ENCODE data around the gene RNU1-4. TPM values are rescaled to one million over a fixed set of nuclear protein-coding genes. Genes with fewer than 3 reads are reported as not detected.
"Not testable (repeated sequence)": the region's sequence is repeated elsewhere in the genome, so short reads cannot be mapped to it uniquely, and the experiment has no call there.

The RNU1-4 gene
- total and polyA plus RNA-seq, 4 donors, result 7,231 to 8,154 TPM; not detected in 2

- 90 to 91% methylated on average over 5 to 6 of the region's 6 CpGs for whole genome bisulfite sequencing, 2 donors
- H3K4me3 ChIP-seq (ENCODE audit: low read length in 2 of 2); ATAC-seq (ENCODE audit: low FRiP score); H3K9me3 ChIP-seq (ENCODE audit: control insufficient read depth, low read length); H3K4me1 ChIP-seq (ENCODE audit: control insufficient read depth in 1 of 2, insufficient read depth in 2 of 2, low read length in 2 of 2); H3K27me3 ChIP-seq (ENCODE audit: control insufficient read depth in 1 of 2, insufficient read depth in 2 of 2, low read length in 1 of 2); H3K36me3 ChIP-seq (ENCODE audit: control insufficient read depth in 1 of 2, insufficient read depth in 2 of 2, low read length in 1 of 2); H3K27ac ChIP-seq (ENCODE audit: low read depth in 1 of 2, low read length in 2 of 2); intact Hi-C loops (cut with DNase I): not testable (repeated sequence)
- peak in 1 of 2 donors; percentile 52 for DNase-seq
These were observed 34.0 kb upstream of the RNU1-4 start for GRCh38 chr1:16706302-16706701.

GRCh38 chr1:16707130-16708093 lies 32.9 kb upstream of the RNU1-4 start:
- peak in 1 of 2 donors; percentile 72 for DNase-seq
- ATAC-seq (ENCODE audit: low FRiP score); H3K27me3 ChIP-seq (ENCODE audit: control insufficient read depth in 1 of 2, insufficient read depth in 2 of 2, low read length in 1 of 2); H3K36me3 ChIP-seq (ENCODE audit: control insufficient read depth in 1 of 2, insufficient read depth in 2 of 2, low read length in 1 of 2); H3K27ac ChIP-seq (ENCODE audit: low read depth in 1 of 2, low read length in 2 of 2); intact Hi-C loops (cut with DNase I); H3K9me3 ChIP-seq (ENCODE audit: control insufficient read depth, low read length); H3K4me1 ChIP-seq (ENCODE audit: control insufficient read depth in 1 of 2, insufficient read depth in 2 of 2, low read length in 2 of 2); H3K4me3 ChIP-seq (ENCODE audit: low read length in 2 of 2): not testable (repeated sequence)
- WGBS, 2 donors, result 19 to 25% methylated on average over 51 to 68 of the region's 99 CpGs

- no CpG with 5 or more reads among the region's 6 CpGs for WGBS, 2 donors
These were observed 31.6 kb upstream of the RNU1-4 start for GRCh38 chr1:16708704-16709103.

GRCh38 chr1:16709659-16710087 lies 30.6 kb upstream of the RNU1-4 start:
- H3K4me3 ChIP-seq (ENCODE audit: low read length in 2 of 2); H3K36me3 ChIP-seq (ENCODE audit: control insufficient read depth in 1 of 2, insufficient read depth in 2 of 2, low read length in 1 of 2); H3K9me3 ChIP-seq (ENCODE audit: control insufficient read depth, low read length); intact Hi-C loops (cut with DNase I); H3K27me3 ChIP-seq (ENCODE audit: control insufficient read depth in 1 of 2, insufficient read depth in 2 of 2, low read length in 1 of 2); H3K27ac ChIP-seq (ENCODE audit: low read depth in 1 of 2, low read length in 2 of 2); H3K4me1 ChIP-seq (ENCODE audit: control insufficient read depth in 1 of 2, insufficient read depth in 2 of 2, low read length in 2 of 2): not testable (repeated sequence)
- peak; percentile 73 for ATAC-seq (ENCODE audit: low FRiP score)
- WGBS, 2 donors, result 24 to 43% methylated on average over 2 to 3 of the region's 3 CpGs
- DNase-seq, result peak in 1 of 2 donors; percentile 74

More at GRCh38 chr1:16708704-16709103, 31.6 kb upstream of the RNU1-4 start:
- H3K4me1 ChIP-seq (ENCODE audit: control insufficient read depth in 1 of 2, insufficient read depth in 2 of 2, low read length in 2 of 2); H3K9me3 ChIP-seq (ENCODE audit: control insufficient read depth, low read length); H3K4me3 ChIP-seq (ENCODE audit: low read length in 2 of 2); intact Hi-C loops (cut with DNase I); ATAC-seq (ENCODE audit: low FRiP score); H3K36me3 ChIP-seq (ENCODE audit: control insufficient read depth in 1 of 2, insufficient read depth in 2 of 2, low read length in 1 of 2); H3K27me3 ChIP-seq (ENCODE audit: control insufficient read depth in 1 of 2, insufficient read depth in 2 of 2, low read length in 1 of 2); DNase-seq; H3K27ac ChIP-seq (ENCODE audit: low read depth in 1 of 2, low read length in 2 of 2): not testable (repeated sequence)

GRCh38 chr1:16710618-16711017 lies 29.7 kb upstream of the RNU1-4 start:
- H3K36me3 ChIP-seq (ENCODE audit: control insufficient read depth in 1 of 2, insufficient read depth in 2 of 2, low read length in 1 of 2); H3K4me1 ChIP-seq (ENCODE audit: control insufficient read depth in 1 of 2, insufficient read depth in 2 of 2, low read length in 2 of 2); intact Hi-C loops (cut with DNase I); ATAC-seq (ENCODE audit: low FRiP score); H3K27ac ChIP-seq (ENCODE audit: low read depth in 1 of 2, low read length in 2 of 2); H3K4me3 ChIP-seq (ENCODE audit: low read length in 2 of 2); H3K27me3 ChIP-seq (ENCODE audit: control insufficient read depth in 1 of 2, insufficient read depth in 2 of 2, low read length in 1 of 2); H3K9me3 ChIP-seq (ENCODE audit: control insufficient read depth, low read length): not testable (repeated sequence)
- peak in 1 of 2 donors; percentile 62 for DNase-seq
- WGBS, 2 donors, result 71 to 77% methylated on average over 10 to 12 of the region's 13 CpGs

- H3K36me3 ChIP-seq (ENCODE audit: control insufficient read depth in 1 of 2, insufficient read depth in 2 of 2, low read length in 1 of 2); H3K4me1 ChIP-seq (ENCODE audit: control insufficient read depth in 1 of 2, insufficient read depth in 2 of 2, low read length in 2 of 2); H3K27me3 ChIP-seq (ENCODE audit: control insufficient read depth in 1 of 2, insufficient read depth in 2 of 2, low read length in 1 of 2); H3K9me3 ChIP-seq (ENCODE audit: control insufficient read depth, low read length); intact Hi-C loops (cut with DNase I); ATAC-seq (ENCODE audit: low FRiP score); H3K27ac ChIP-seq (ENCODE audit: low read depth in 1 of 2, low read length in 2 of 2); H3K4me3 ChIP-seq (ENCODE audit: low read length in 2 of 2): not testable (repeated sequence)
- peak in 1 of 2 donors; percentile 64 for DNase-seq
- 69 to 75% methylated on average over 3 of the region's 5 CpGs for WGBS, 2 donors
These were observed 28.2 kb upstream of the RNU1-4 start for GRCh38 chr1:16712131-16712530.

- ATAC-seq (ENCODE audit: low FRiP score); intact Hi-C loops (cut with DNase I); H3K4me3 ChIP-seq (ENCODE audit: low read length in 2 of 2); H3K9me3 ChIP-seq (ENCODE audit: control insufficient read depth, low read length); H3K4me1 ChIP-seq (ENCODE audit: control insufficient read depth in 1 of 2, insufficient read depth in 2 of 2, low read length in 2 of 2); H3K27me3 ChIP-seq (ENCODE audit: control insufficient read depth in 1 of 2, insufficient read depth in 2 of 2, low read length in 1 of 2); H3K36me3 ChIP-seq (ENCODE audit: control insufficient read depth in 1 of 2, insufficient read depth in 2 of 2, low read length in 1 of 2); H3K27ac ChIP-seq (ENCODE audit: low read depth in 1 of 2, low read length in 2 of 2): not testable (repeated sequence)
- peak in 1 of 2 donors; percentile 50 for DNase-seq
- 10 to 20% methylated on average over 11 to 12 of the region's 14 CpGs for WGBS, 2 donors
These were observed 27.7 kb upstream of the RNU1-4 start for GRCh38 chr1:16712582-16712981.

- DNase-seq, result peak in 1 of 2 donors; percentile 34
- H3K27ac ChIP-seq (ENCODE audit: low read depth in 1 of 2, low read length in 2 of 2); H3K4me3 ChIP-seq (ENCODE audit: low read length in 2 of 2); H3K27me3 ChIP-seq (ENCODE audit: control insufficient read depth in 1 of 2, insufficient read depth in 2 of 2, low read length in 1 of 2); intact Hi-C loops (cut with DNase I); ATAC-seq (ENCODE audit: low FRiP score); H3K4me1 ChIP-seq (ENCODE audit: control insufficient read depth in 1 of 2, insufficient read depth in 2 of 2, low read length in 2 of 2); H3K36me3 ChIP-seq (ENCODE audit: control insufficient read depth in 1 of 2, insufficient read depth in 2 of 2, low read length in 1 of 2); H3K9me3 ChIP-seq (ENCODE audit: control insufficient read depth, low read length): not testable (repeated sequence)
- 81 to 95% methylated on average over 3 to 4 of the region's 6 CpGs for WGBS, 2 donors
These were observed 27.3 kb upstream of the RNU1-4 start for GRCh38 chr1:16712984-16713383.

- DNase-seq, result peak in 1 of 2 donors; percentile 45
- H3K4me1 ChIP-seq (ENCODE audit: control insufficient read depth in 1 of 2, insufficient read depth in 2 of 2, low read length in 2 of 2); intact Hi-C loops (cut with DNase I); H3K27ac ChIP-seq (ENCODE audit: low read depth in 1 of 2, low read length in 2 of 2); H3K27me3 ChIP-seq (ENCODE audit: control insufficient read depth in 1 of 2, insufficient read depth in 2 of 2, low read length in 1 of 2); H3K9me3 ChIP-seq (ENCODE audit: control insufficient read depth, low read length); H3K4me3 ChIP-seq (ENCODE audit: low read length in 2 of 2); ATAC-seq (ENCODE audit: low FRiP score); H3K36me3 ChIP-seq (ENCODE audit: control insufficient read depth in 1 of 2, insufficient read depth in 2 of 2, low read length in 1 of 2): not testable (repeated sequence)
- WGBS, 2 donors, result 94% methylated on average over 4 of the region's 10 CpGs
These were observed 26.8 kb upstream of the RNU1-4 start for GRCh38 chr1:16713480-16713879.
